Adrenal gland (tissue), 12 donors: ENCODE data around the gene SERGEF. TPM values are rescaled to one million over a fixed set of nuclear protein-coding genes. Genes with fewer than 3 reads are reported as not detected.

Source experiments
- DNase-seq, 7 donors: peaks; one replicate each; pipeline ENCODE4 v3.0.0-alpha.2; 2019 to 2020
- H3K27ac ChIP-seq, 5 donors: fragments of 200-600 bp; sonication (generic) in 4 of 5; 1 replicate in 3 of 5; 2 replicates in 2 of 5; pipeline versions ENCODE4 v1.5.1 to v1.8.0; 2016 to 2020; ENCODE audit warnings: mild to moderate bottlenecking in 1 of 5
- H3K27me3 ChIP-seq: fragments of 200-600 bp; 2 replicates; pipeline ENCODE4 v1.8.0; 2021
- H3K36me3 ChIP-seq, 2 donors: fragments of 200-600 bp; replicated peaks in 1 of 2; 1 replicate in 1 of 2; 2 replicates in 1 of 2; pipeline versions ENCODE4 v1.5.1 to v1.8.0; 2018 to 2022
- H3K4me1 ChIP-seq, 2 donors: fragments of 200-600 bp; replicated peaks in 1 of 2; 1 replicate in 1 of 2; 2 replicates in 1 of 2; pipeline versions ENCODE4 v1.5.1 to v1.8.0; 2018 to 2021
- H3K4me3 ChIP-seq, 4 donors: fragments of 200-600 bp; sonication (generic) in 3 of 4; one replicate each; pipeline ENCODE4 v1.5.1; 2016 to 2018
- H3K9me3 ChIP-seq, 3 donors: fragments of 200-600 bp; sonication (generic) in 1 of 3; replicated peaks in 1 of 3; 1 replicate in 2 of 3; 2 replicates in 1 of 3; pipeline versions ENCODE4 v1.5.1 to v1.8.0; 2016 to 2021
- CTCF ChIP-seq, 6 experiments: fragments of 450-650 bp in 4 of 6; fragments of 200-600 bp in 2 of 6; sonication (generic) in 1 of 6; IDR thresholded peaks; 1 replicate in 5 of 6; 2 replicates in 1 of 6; pipeline versions ENCODE4 v1.5.1 to v1.8.0; 2016 to 2021; ENCODE audit warnings: antibody characterized with exemption in 6 of 6, mild to moderate bottlenecking in 2 of 6, moderate library complexity in 1 of 6
- POLR2A ChIP-seq, 2 donors: fragments of 450-650 bp; IDR thresholded peaks; one replicate each; pipeline ENCODE4 v1.6.1; 2017; ENCODE audit warnings: antibody characterized with exemption in 2 of 2, mild to moderate bottlenecking in 2 of 2, moderate library complexity in 1 of 2
- WGBS, 4 donors: extraction: QIAGEN DNeasy Blood & Tissue Kit in 2 of 4; methylation state at CpG; one replicate each; pipeline versions ENCODE4 v1.1.5 to v1.1.7; 2013 to 2017; 5-methylcytosine and 5-hydroxymethylcytosine counted together
- intact Hi-C, 2 donors: fragments of 100-400 bp; cut with DNase I; formaldehyde crosslinking; loops; one replicate each; pipeline versions ENCODE4 v1.14.1 to v1.15.0; 2022 to 2023
- polyA plus RNA-seq, 3 donors: library from polyadenylated mRNA; stranded (reverse); fragments of 200-250 nt in 2 of 3; fragments of 350-450 nt in 1 of 3; fragmentation: Illumina TruSeq in 1 of 3; extraction: RNeasy Lipid Tissue Mini Kit (QIAGEN cat#74804) in 1 of 3; gene quantifications; one replicate each; pipeline ENCODE4 v1.2.3, GENCODE V29; 2013 to 2014
- total RNA-seq, 9 donors: library from RNA; depleted of rRNA in 4 of 9; stranded (reverse); fragments of >200 nt in 4 of 9; fragments of 120-200 nt in 1 of 9; fragmentation: NEBNext Ultra II Directional in 1 of 9; extraction: Animal tissue kit (Norgen Biotek cat#: 25700) in 1 of 9; gene quantifications; one replicate each; pipeline versions ENCODE4 v1.1.0 to v1.2.4, GENCODE V29; 2013 to 2023
- donor health status: healthy with polysubstance abuse.
- donor health status: Bipolar disorder and iron deficiency.
- donor health status: DM: yes; HTN: yes; CAD: no.
- donor health status: DM: no; HTN: no; CAD: no.
- donor health status: DM: no; HTN: no; CAD: no.
- donor health status: DM: yes; HTN: yes; CAD: no.

Gene SERGEF
- total and polyA plus RNA-seq, 12 donors: 21.7 to 216 (median 38.4) TPM

DNA sequence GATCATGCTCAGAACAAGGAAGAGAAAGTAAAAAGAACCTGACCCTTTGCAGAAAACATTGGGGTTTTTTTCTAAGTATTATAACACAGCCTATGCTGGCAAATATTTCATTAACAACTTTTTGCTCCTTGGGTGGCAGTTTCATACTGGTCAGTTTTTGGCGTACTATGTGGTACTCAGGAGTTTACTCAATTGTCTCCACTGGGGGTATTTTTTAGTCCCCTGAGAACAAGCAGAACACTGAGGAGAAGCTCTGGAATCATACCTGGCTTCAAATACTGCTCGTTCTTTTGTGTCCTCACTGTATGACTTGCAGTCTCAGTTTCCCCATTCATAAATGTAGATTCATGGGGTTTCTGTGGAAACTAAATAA, 90.4 kb downstream of the SERGEF start:
- H3K27me3 ChIP-seq: no peaks in the 10 kb centered on the region
- H3K4me1 ChIP-seq: peaks cover 25 to 36% of the 10 kb centered on the region in 2 donors
- H3K4me3 ChIP-seq: no peak overlapping the region
- WGBS, 4 donors: 19 to 86% (median 64%) methylated on average over 2 of the region's 2 CpGs
- no peaks in the 10 kb centered on the region for H3K9me3 ChIP-seq
- no peak for DNase-seq
- H3K36me3 ChIP-seq: no peaks in the 10 kb centered on the region
- H3K27ac ChIP-seq: peak overlapping the region in 2 of 5 donors; percentile 38 to 47
- intact Hi-C loops: no loop called here
- TF ChIP-seq POLR2A (IDR thresholded peaks at IDR 0.05): no peak
- TF ChIP-seq CTCF (IDR thresholded peaks at IDR 0.05): no peak

DNA sequence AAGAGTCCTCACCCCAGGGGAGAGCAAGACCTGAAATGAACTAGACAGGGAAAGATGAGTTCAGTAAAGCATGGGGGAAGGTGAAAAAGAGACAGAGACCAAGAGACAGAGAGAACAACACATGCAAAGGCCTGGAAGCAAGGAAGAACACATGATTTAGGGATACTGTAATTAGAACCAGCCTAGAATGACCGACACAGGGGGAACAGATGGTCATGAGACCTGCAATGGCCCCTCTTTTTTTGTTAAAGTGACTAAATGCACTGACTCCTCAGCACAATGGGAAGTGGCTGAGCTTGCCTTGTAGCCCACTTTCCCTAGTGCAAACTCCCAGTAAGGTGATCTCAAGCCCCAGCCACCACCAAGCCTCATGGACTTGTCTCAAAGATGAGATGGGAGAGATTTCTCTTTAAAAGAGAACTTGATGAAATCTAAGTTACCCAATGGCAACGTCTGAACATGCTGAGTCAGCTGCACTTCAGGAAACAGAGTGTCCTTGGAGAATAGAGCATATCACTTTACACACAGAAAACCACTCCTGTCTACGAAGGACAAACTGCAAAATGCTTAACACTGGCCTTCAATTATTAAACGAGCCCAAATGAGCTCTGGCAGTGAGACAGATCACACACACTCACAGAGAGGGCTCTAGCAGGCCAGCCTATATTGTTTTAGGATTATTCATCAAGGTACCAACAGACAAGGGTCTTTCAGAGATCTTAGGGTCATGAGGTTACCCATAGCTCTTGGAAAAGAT, 91.0 kb downstream of the SERGEF start:
- H3K4me3 ChIP-seq: no peak overlapping the region
- no peaks in the 10 kb centered on the region for H3K9me3 ChIP-seq
- intact Hi-C loops: no loop called here
- peaks cover 25 to 32% of the 10 kb centered on the region in 2 donors for H3K4me1 ChIP-seq
- H3K27me3 ChIP-seq: no peaks in the 10 kb centered on the region
- no peaks in the 10 kb centered on the region for H3K36me3 ChIP-seq
- DNase-seq: peak; percentile 32 to 71 (median 54)
- no peak for TF ChIP-seq CTCF (IDR thresholded peaks at IDR 0.05)
- no peak for TF ChIP-seq POLR2A (IDR thresholded peaks at IDR 0.05)
- H3K27ac ChIP-seq: peak overlapping the region in 2 of 5 donors; percentile 38 to 47
- WGBS, 4 donors: 18 to 31% (median 20%) methylated on average over 4 of the region's 4 CpGs

DNA sequence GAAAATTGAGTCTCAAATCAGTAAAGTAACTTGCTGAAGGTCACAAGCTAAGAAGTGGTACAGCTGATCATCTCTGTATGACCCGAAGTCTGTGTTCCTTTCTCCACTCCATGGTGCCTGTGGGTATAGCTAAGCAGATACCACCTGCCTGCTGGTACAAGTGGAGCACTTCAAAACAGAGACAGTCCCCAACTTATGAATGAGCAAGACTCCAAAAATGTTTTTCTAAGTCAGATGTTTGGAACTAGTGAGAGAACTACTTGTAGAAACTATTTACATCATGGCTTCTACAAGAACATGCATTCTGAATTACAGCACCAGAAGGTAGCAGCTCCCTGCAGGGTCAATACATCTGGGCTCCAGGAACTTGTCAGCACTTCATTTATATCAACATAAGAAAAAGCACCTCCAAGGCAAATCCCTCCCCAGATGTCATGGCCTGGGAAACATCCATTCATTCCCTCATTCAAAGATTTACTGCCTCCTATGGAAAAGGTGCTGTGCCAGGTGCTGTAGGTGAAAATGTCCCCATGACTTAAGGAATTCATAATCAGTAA, 94.7 kb downstream of the SERGEF start:
- no peak for TF ChIP-seq CTCF (IDR thresholded peaks at IDR 0.05)
- no peak for TF ChIP-seq POLR2A (IDR thresholded peaks at IDR 0.05)
- Histone ChIP-seq H3K4me3 (no peak overlapping the region), H3K36me3 (no peaks in the 10 kb centered on the region), H3K9me3 (no peaks in the 10 kb centered on the region), H3K4me1 (peaks cover 25 to 27% of the 10 kb centered on the region in 2 donors), H3K27me3 (no peaks in the 10 kb centered on the region), H3K27ac (no peak overlapping the region)
- 75 to 94% (median 91%) methylated on average over 1 of the region's 1 CpG for WGBS, 4 donors
- intact Hi-C loops: no loop called here
- DNase-seq: no peak

DNA sequence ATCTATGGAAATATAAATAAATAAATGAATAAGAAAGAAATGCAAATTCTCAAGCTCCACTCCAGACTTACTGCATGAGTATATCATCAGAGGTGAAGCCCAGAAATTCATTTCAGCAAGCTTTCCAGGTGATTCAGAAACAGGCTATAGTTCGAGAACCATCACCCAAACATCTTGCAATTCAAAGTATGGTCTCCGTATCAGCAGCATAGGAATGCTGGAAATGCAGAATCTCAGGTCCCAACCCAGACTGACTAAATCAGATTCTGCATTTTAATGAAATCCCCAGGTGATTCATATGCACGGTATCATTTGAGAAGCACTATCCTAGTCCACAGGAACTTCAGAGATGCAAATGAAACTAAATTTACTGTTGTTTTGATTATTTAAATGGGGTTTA, 95.3 kb downstream of the SERGEF start:
- Histone ChIP-seq H3K36me3 (no peaks in the 10 kb centered on the region), H3K4me1 (peaks cover 20 to 23% of the 10 kb centered on the region in 2 donors), H3K27me3 (no peaks in the 10 kb centered on the region), H3K27ac (no peak overlapping the region), H3K4me3 (no peak overlapping the region), H3K9me3 (no peaks in the 10 kb centered on the region)
- TF ChIP-seq CTCF (IDR thresholded peaks at IDR 0.05): no peak
- TF ChIP-seq POLR2A (IDR thresholded peaks at IDR 0.05): no peak
- no peak for DNase-seq
- intact Hi-C loops: no loop called here
- 88 to 98% (median 95%) methylated on average over 3 of the region's 3 CpGs for WGBS, 4 donors
